Rectal smooth muscle tissue (tissue), 1 donor: ENCODE results near the gene ADCY2.

Experiments used
- H3K27ac ChIP-seq: one replicate; pipeline ENCODE4 v1.7.0; 2013; ENCODE audit warnings: low read depth, low read length, inconsistent platforms
- H3K27me3 ChIP-seq: one replicate; pipeline ENCODE4 v1.7.0; 2013; ENCODE audit warnings: low read length; ENCODE audit not compliant: control insufficient read depth, insufficient read depth
- H3K36me3 ChIP-seq: one replicate; pipeline ENCODE4 v1.7.0; 2013; ENCODE audit warnings: low read length; ENCODE audit not compliant: control insufficient read depth, insufficient read depth
- H3K4me1 ChIP-seq: one replicate; pipeline ENCODE4 v1.7.0; 2013; ENCODE audit warnings: low read length; ENCODE audit not compliant: control insufficient read depth, insufficient read depth
- H3K4me3 ChIP-seq: one replicate; pipeline ENCODE4 v1.7.0; 2013; ENCODE audit warnings: low read length
- H3K9ac ChIP-seq: one replicate; pipeline ENCODE4 v1.7.0; 2013; ENCODE audit warnings: low read length

The ADCY2 gene

DNA sequence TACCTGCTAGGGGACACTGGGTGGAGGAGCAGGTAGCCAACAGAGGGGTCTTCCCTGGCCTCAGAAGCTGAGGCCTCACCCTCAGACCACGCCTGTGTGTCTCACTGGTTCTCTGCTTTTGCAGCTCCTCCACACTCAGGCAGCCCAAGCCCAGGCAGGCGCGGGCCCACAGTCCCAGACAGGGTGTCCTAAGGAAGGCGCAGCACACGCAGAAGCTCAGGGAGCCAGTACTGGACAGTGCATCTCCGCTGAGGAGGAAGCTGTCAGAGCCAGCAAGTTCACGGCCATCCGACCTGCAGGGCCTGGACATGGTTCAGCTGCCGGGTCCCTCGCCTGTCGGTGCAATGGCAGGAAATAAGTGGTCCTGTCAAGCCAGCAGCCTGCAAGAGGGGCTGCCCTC lies 429.7 kb downstream of the ADCY2 start:
- no peaks in the 10 kb centered on the region for H3K4me1 ChIP-seq
- no peak overlapping the region for H3K27ac ChIP-seq
- H3K4me3 ChIP-seq = no peak overlapping the region
- H3K9ac ChIP-seq = no peak overlapping the region
- H3K36me3 ChIP-seq = no peaks in the 10 kb centered on the region
- no peaks in the 10 kb centered on the region for H3K27me3 ChIP-seq

DNA sequence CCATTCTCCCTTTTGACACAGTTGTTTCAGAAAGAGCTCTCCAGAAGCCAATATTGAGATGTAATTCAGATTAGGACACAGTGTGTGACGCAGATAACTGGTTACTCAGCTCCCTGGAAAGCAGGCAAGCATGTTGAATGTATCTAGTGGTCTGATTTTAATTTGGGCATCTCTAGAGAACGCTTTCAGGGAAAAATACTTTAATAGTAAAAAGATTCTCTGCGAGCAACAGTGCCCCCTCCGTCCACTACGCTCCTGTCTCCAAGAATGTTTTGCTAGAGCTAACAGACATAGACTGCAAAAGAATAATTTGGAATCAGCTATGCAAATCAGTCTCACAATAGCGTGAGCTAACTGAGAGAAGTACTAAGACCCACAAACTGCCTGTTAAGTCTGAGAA lies 431.7 kb downstream of the ADCY2 start:
- no peak overlapping the region for H3K27ac ChIP-seq
- H3K9ac ChIP-seq = no peak overlapping the region
- no peaks in the 10 kb centered on the region for H3K27me3 ChIP-seq
- H3K4me1 ChIP-seq = no peaks in the 10 kb centered on the region
- H3K4me3 ChIP-seq = no peak overlapping the region
- no peaks in the 10 kb centered on the region for H3K36me3 ChIP-seq

- Histone ChIP-seq H3K27ac (no peak overlapping the region), H3K4me3 (no peak overlapping the region), H3K9ac (no peak overlapping the region), H3K4me1 (no peaks in the 10 kb centered on the region), H3K27me3 (no peaks in the 10 kb centered on the region), H3K36me3 (no peaks in the 10 kb centered on the region)
These were observed 432.3 kb downstream of the ADCY2 start for GRCh38 chr5:7828269-7828668.

- Histone ChIP-seq H3K27me3 (no peaks in the 10 kb centered on the region), H3K4me3 (no peak overlapping the region), H3K27ac (no peak overlapping the region), H3K36me3 (no peaks in the 10 kb centered on the region), H3K4me1 (no peaks in the 10 kb centered on the region), H3K9ac (no peak overlapping the region)
These were observed 439.0 kb downstream of the ADCY2 start for GRCh38 chr5:7834982-7835381.

- Histone ChIP-seq H3K4me3 (no peak overlapping the region), H3K27me3 (no peaks in the 10 kb centered on the region), H3K9ac (no peak overlapping the region), H3K4me1 (no peaks in the 10 kb centered on the region), H3K27ac (no peak overlapping the region), H3K36me3 (no peaks in the 10 kb centered on the region)
These were observed 441.5 kb downstream of the ADCY2 start for GRCh38 chr5:7837403-7837802.

GRCh38 chr5:7842531-7842930 lies 446.6 kb downstream of the ADCY2 start:
- no peak overlapping the region for H3K27ac ChIP-seq
- H3K4me1 ChIP-seq = no peaks in the 10 kb centered on the region
- no peaks in the 10 kb centered on the region for H3K27me3 ChIP-seq

DNA sequence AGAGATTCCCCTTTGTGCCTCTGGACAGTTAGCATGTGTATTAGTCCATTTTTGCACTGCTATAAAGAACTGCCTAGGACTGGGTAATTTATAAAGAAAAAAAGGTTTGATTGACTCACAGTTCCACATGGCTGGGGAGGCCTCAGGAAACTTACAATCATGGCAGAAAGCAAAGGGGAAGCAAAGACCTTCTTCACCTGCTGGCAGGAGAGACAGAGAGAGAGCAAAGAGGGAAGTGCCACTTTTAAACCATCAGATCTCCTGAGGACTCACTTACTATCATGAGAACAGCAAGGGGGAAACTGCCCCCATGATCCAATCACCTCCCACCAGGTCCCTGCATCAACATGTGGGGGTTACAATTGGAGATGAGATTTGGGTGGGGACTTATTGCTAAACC lies 449.0 kb downstream of the ADCY2 start:
- Histone ChIP-seq H3K9ac (no peak overlapping the region), H3K27ac (no peak overlapping the region)

More at GRCh38 chr5:7842531-7842930, 446.6 kb downstream of the ADCY2 start:
- no peak overlapping the region for H3K9ac ChIP-seq
- H3K4me3 ChIP-seq = no peak overlapping the region
- no peaks in the 10 kb centered on the region for H3K36me3 ChIP-seq

DNA sequence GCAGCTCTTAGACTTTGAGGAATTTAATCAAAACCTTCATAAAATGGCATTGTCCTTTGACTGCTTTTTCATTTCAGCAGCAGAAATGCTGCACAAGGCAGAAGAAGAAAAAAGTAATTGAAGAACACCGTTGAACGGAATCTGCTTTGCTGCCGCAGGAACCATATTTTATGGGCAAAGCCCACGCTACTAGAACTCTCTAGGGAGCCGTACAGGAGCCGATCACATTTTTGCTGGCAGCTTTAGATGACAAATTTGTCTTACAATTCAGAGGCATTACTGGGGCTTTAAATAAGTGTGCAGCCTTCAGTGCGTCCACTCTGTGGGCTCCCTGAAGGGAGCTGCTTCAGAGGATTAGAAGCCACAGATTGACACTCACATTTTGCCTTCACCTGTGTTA lies 449.6 kb downstream of the ADCY2 start:
- Histone ChIP-seq H3K27me3 (peaks cover 10% of the 10 kb centered on the region), H3K9ac (no peak overlapping the region), H3K36me3 (no peaks in the 10 kb centered on the region), H3K4me1 (no peaks in the 10 kb centered on the region), H3K4me3 (no peak overlapping the region), H3K27ac (no peak overlapping the region)

More for the DNA sequence above, 449.0 kb downstream of the ADCY2 start:
- H3K27me3 ChIP-seq = peaks cover 10% of the 10 kb centered on the region
- no peaks in the 10 kb centered on the region for H3K36me3 ChIP-seq
- no peak overlapping the region for H3K4me3 ChIP-seq
- no peaks in the 10 kb centered on the region for H3K4me1 ChIP-seq

- H3K4me1 ChIP-seq = no peaks in the 10 kb centered on the region
- no peaks in the 10 kb centered on the region for H3K36me3 ChIP-seq
- H3K9ac ChIP-seq = no peak overlapping the region
- H3K27me3 ChIP-seq = peaks cover 13% of the 10 kb centered on the region
- no peak overlapping the region for H3K4me3 ChIP-seq
- H3K27ac ChIP-seq = no peak overlapping the region
These were observed 450.4 kb downstream of the ADCY2 start for GRCh38 chr5:7846327-7846726.

DNA sequence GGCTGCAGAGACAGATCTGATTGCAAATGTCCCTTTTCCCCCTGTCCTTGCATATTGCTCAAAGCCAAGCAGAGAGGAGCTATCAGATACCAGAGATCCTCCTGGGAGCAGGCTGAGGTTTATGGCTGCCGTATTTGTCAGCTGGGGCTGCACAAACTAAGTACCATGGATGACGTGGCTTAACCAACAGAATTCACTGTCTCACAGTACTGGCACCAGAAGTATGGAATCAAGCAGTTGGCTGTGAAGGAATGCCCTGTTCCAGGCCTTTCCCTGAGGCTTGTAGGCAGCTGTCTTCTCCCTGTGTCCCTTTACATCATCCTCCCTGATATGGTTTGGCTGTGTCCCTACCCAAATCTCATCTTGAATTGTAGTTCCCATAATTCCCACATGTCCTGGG lies 452.4 kb downstream of the ADCY2 start:
- H3K4me3 ChIP-seq = no peak overlapping the region
- H3K36me3 ChIP-seq = no peaks in the 10 kb centered on the region
- H3K27me3 ChIP-seq = peaks cover 13% of the 10 kb centered on the region
- no peak overlapping the region for H3K27ac ChIP-seq
- H3K9ac ChIP-seq = no peak overlapping the region
- H3K4me1 ChIP-seq = no peaks in the 10 kb centered on the region

GRCh38 chr5:7849681-7850394 lies 453.9 kb downstream of the ADCY2 start:
- H3K9ac ChIP-seq = no peak overlapping the region
- peaks cover 13% of the 10 kb centered on the region for H3K27me3 ChIP-seq
- H3K4me1 ChIP-seq = no peaks in the 10 kb centered on the region
- peak overlapping the region; percentile 52 for H3K4me3 ChIP-seq
- no peak overlapping the region for H3K27ac ChIP-seq
- no peaks in the 10 kb centered on the region for H3K36me3 ChIP-seq

DNA sequence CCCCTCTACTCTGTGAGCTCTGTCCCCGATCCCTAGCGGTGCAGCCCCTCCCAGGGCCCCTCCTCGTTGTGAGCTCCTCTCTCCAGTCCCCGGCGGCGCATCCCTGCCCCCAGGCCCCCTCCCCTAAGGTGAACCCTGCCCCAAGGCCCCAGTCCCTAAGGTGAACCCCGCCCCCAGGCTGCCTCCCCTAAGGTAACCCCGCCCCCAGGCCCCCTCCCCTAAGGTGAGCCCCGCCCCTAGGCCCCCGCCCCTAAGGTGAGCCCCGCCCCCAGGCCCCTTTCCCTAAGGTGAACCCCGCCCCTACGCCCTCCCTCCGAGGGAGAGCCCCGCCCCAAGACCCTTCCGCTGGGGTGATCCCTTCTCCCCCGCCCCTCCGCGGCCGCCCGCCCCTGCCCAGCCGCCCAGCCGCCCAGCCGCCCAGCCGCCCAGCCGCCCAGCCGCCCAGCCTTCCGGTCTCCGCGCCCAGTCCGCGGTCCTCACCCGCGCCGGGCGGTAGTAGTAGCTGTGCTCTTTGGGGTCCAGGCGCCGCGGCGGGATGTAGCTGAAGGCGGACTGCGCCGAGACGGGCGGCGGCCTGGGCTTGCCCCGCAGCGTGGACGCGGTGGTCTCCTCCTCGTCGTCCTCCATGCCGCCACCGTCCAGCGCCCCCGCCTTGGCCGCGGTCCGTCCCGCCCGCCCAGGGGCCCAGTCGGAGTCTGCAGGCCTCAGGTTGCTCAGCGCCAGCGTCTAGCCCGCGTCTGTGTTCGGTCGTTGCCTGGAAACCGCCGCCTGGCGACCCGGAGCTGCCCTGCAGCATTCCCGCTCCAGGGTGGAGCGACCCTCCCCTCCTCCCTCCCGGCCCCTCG lies 454.7 kb downstream of the ADCY2 start, which contains the start of gene CFAP90:
TSS of gene CFAP90 (minus strand) at position 739 of the 845 bp plus-strand sequence. CDS start at position 627, 112 bp downstream.
- H3K27ac ChIP-seq = no peak within 1 kb of the TSS
- H3K9ac ChIP-seq = no peak within 1 kb of the TSS
- peak within 1 kb of the TSS; percentile 60 for H3K4me3 ChIP-seq
- peaks cover 13% of the 10 kb centered on the region for H3K27me3 ChIP-seq
- no peaks in the 10 kb centered on the region for H3K36me3 ChIP-seq
- H3K4me1 ChIP-seq = no peaks in the 10 kb centered on the region
